ENCODE measurements around the gene TCF4. TPM values are rescaled to one million over a fixed set of nuclear protein-coding genes. Genes with fewer than 3 reads are reported as not detected.

The TCF4 gene
- total RNA-seq, 1 experiment from 2014 or later, result 104 TPM

- CTCF ChIA-PET, result no interaction called here
- H3K36me3 Mint-ChIP-seq, result peaks cover 6% of the 10 kb centered on the region; the same call in 1 of the 2 replicates
- no peak overlapping the region for H3K27ac Mint-ChIP-seq
- H3K9me3 Mint-ChIP-seq, result no peaks in the 10 kb centered on the region
- POLR2A ChIA-PET, result no interaction called here
- peaks cover 16% of the 10 kb centered on the region for H3K4me1 Mint-ChIP-seq
- ATAC-seq (no peak), DNase-seq (ENCODE audit: low spot score) (no peak)
- H3K4me3 Mint-ChIP-seq, result no peak overlapping the region
- no peaks in the 10 kb centered on the region for H3K27me3 Mint-ChIP-seq (ENCODE audit: low read depth)
- TF ChIP-seq, protein P1, sequence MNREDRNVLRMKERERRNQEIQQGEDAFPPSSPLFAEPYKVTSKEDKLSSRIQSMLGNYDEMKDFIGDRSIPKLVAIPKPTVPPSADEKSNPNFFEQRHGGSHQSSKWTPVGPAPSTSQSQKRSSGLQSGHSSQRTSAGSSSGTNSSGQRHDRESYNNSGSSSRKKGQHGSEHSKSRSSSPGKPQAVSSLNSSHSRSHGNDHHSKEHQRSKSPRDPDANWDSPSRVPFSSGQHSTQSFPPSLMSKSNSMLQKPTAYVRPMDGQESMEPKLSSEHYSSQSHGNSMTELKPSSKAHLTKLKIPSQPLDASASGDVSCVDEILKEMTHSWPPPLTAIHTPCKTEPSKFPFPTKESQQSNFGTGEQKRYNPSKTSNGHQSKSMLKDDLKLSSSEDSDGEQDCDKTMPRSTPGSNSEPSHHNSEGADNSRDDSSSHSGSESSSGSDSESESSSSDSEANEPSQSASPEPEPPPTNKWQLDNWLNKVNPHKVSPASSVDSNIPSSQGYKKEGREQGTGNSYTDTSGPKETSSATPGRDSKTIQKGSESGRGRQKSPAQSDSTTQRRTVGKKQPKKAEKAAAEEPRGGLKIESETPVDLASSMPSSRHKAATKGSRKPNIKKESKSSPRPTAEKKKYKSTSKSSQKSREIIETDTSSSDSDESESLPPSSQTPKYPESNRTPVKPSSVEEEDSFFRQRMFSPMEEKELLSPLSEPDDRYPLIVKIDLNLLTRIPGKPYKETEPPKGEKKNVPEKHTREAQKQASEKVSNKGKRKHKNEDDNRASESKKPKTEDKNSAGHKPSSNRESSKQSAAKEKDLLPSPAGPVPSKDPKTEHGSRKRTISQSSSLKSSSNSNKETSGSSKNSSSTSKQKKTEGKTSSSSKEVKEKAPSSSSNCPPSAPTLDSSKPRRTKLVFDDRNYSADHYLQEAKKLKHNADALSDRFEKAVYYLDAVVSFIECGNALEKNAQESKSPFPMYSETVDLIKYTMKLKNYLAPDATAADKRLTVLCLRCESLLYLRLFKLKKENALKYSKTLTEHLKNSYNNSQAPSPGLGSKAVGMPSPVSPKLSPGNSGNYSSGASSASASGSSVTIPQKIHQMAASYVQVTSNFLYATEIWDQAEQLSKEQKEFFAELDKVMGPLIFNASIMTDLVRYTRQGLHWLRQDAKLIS (CRISPR knock-in tag; IDR thresholded peaks at IDR 0.05; ENCODE audit: borderline replicate concordance), result no peak
- no peak for TF ChIP-seq OVOL2 (CRISPR knock-in tag; IDR thresholded peaks at IDR 0.05; ENCODE audit: borderline replicate concordance)
These were observed 341.7 kb downstream of the TCF4 start for GRCh38 chr18:55246278-55246677.

GRCh38 chr18:55245211-55245614, 342.8 kb downstream of the TCF4 start:
- no peaks in the 10 kb centered on the region for H3K27me3 Mint-ChIP-seq (ENCODE audit: low read depth)
- H3K4me1 Mint-ChIP-seq, result peaks cover 15% of the 10 kb centered on the region
- ChIA-PET POLR2A (no interaction called here), CTCF (interaction anchor here (0.7 kb wide), 1 partner anchor 11 kb away, joined by 3 read pairs; no protein-coding TSS in a partner anchor)
- DNase-seq (ENCODE audit: low spot score) (no peak), ATAC-seq (no peak)
- H3K36me3 Mint-ChIP-seq, result peaks cover 6% of the 10 kb centered on the region; the same call in 1 of the 2 replicates
- H3K27ac Mint-ChIP-seq, result peak overlapping the region; percentile 1; the same call in 1 of the 2 replicates
- TF ChIP-seq, protein P2, sequence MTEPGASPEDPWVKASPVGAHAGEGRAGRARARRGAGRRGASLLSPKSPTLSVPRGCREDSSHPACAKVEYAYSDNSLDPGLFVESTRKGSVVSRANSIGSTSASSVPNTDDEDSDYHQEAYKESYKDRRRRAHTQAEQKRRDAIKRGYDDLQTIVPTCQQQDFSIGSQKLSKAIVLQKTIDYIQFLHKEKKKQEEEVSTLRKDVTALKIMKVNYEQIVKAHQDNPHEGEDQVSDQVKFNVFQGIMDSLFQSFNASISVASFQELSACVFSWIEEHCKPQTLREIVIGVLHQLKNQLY (CRISPR knock-in tag; IDR thresholded peaks at IDR 0.05), result no peak
- no peak for TF ChIP-seq SMAD3 (CRISPR knock-in tag; IDR thresholded peaks at IDR 0.05; ENCODE audit: borderline replicate concordance)
- no peak for TF ChIP-seq TP53 (CRISPR knock-in tag; IDR thresholded peaks at IDR 0.05)
- TF ChIP-seq, protein P3, sequence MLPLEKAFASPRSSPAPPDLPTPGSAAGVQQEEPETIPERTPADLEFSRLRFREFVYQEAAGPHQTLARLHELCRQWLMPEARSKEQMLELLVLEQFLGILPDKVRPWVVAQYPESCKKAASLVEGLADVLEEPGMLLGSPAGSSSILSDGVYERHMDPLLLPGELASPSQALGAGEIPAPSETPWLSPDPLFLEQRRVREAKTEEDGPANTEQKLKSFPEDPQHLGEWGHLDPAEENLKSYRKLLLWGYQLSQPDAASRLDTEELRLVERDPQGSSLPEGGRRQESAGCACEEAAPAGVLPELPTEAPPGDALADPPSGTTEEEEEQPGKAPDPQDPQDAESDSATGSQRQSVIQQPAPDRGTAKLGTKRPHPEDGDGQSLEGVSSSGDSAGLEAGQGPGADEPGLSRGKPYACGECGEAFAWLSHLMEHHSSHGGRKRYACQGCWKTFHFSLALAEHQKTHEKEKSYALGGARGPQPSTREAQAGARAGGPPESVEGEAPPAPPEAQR (CRISPR knock-in tag; IDR thresholded peaks at IDR 0.05), result no peak
- no peak for TF ChIP-seq NR2C2 (CRISPR knock-in tag; IDR thresholded peaks at IDR 0.05)
- TF ChIP-seq USF1 (CRISPR knock-in tag; IDR thresholded peaks at IDR 0.05), result no peak
- no peak overlapping the region for H3K4me3 Mint-ChIP-seq
- no peaks in the 10 kb centered on the region for H3K9me3 Mint-ChIP-seq

DNA sequence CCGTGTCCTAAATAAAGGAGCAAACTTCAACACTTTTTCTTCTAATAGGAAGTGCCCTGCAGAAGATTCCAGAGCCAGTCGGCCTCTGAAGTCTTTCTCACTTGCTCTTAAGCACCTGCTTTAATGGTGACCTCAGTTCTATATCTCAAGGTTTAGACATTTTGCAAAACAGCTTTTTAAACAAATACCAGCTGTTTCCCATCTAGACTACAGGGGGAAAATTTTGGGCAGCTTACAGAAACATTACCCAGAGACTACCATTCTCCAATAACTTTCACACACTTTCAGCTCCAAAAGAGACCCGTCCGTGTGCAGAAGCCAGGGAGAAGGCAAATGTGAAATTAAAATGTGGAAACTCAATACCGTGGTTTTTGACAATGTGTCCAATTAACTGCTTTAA, 343.4 kb downstream of the TCF4 start:
- no peaks in the 10 kb centered on the region for H3K9me3 Mint-ChIP-seq
- ChIA-PET CTCF (interaction anchor here (1.1 kb wide), 1 partner anchor 10 kb away, joined by 4 read pairs; no protein-coding TSS in a partner anchor), POLR2A (interaction anchor here (0.7 kb wide), 1 partner anchor 336 kb away, joined by 3 read pairs; no protein-coding TSS in a partner anchor)
- peaks cover 4% of the 10 kb centered on the region; the same call in 1 of the 2 replicates for H3K36me3 Mint-ChIP-seq
- no peaks in the 10 kb centered on the region for H3K27me3 Mint-ChIP-seq (ENCODE audit: low read depth)
- ATAC-seq, result no peak
- TF ChIP-seq TEAD4 (CRISPR knock-in tag; IDR thresholded peaks at IDR 0.05), result no peak
- TF ChIP-seq, protein P4, sequence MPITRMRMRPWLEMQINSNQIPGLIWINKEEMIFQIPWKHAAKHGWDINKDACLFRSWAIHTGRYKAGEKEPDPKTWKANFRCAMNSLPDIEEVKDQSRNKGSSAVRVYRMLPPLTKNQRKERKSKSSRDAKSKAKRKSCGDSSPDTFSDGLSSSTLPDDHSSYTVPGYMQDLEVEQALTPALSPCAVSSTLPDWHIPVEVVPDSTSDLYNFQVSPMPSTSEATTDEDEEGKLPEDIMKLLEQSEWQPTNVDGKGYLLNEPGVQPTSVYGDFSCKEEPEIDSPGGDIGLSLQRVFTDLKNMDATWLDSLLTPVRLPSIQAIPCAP (CRISPR knock-in tag; IDR thresholded peaks at IDR 0.05), result no peak
- no peak for TF ChIP-seq PREB (CRISPR knock-in tag; IDR thresholded peaks at IDR 0.05; ENCODE audit: borderline replicate concordance)
- TF ChIP-seq TCF7 (CRISPR knock-in tag; IDR thresholded peaks at IDR 0.05; ENCODE audit: low read depth), result no peak
- no peak for TF ChIP-seq RORB (CRISPR knock-in tag; IDR thresholded peaks at IDR 0.05)
- DNase-seq (ENCODE audit: low spot score), result no peak
- H3K27ac Mint-ChIP-seq, result no peak overlapping the region
- H3K4me1 Mint-ChIP-seq, result peaks cover 16% of the 10 kb centered on the region
- no peak overlapping the region for H3K4me3 Mint-ChIP-seq

Measured in WTC11 (cell line).